A549 (cell line): ENCODE measurements around the gene KLHL29. TPM values are rescaled to one million over a fixed set of nuclear protein-coding genes. Genes with fewer than 3 reads are reported as not detected.

Experiments used
- ATAC-seq, 2 experiments: fragments of 200-7000 bp in 1 of 2; fragments of >200 bp in 1 of 2; cut with Nextera tagmentation in 1 of 2; cut with Tn5 transposase in 1 of 2; 3 replicates each; pipeline versions ENCODE4 v1.8.0 to v1.9.1; 2018 to 2020; ENCODE audit warnings: mild to moderate bottlenecking in 1 of 2, moderate library complexity in 1 of 2
- CTCF ChIA-PET: fragments of 300-600 bp; sonication (Branson Sonifier 250); formaldehyde crosslinking; extraction: SDS; loops from one replicate; lab custom pipeline; 2021; ENCODE audit warnings: antibody characterized with exemption, inconsistent platforms; lab: Yijun Ruan, JAX
- POLR2A ChIA-PET: fragments of 350-600 bp; formaldehyde crosslinking; extraction: SDS; loops from one replicate; lab custom pipeline; 2021; ENCODE audit warnings: antibody characterized with exemption, inconsistent platforms; lab: Yijun Ruan, JAX
- DNase-seq, 2 experiments: peaks; one replicate each; pipeline versions ENCODE4 v3.0.0 to v3.0.0-alpha.2; 2011 to 2016; ENCODE audit warnings: low read depth in 1 of 2, low spot score in 1 of 2
- FAIRE-seq: peaks from 2 replicates; lab custom pipeline; 2011; peaks lifted over from hg19 to GRCh38; lab: Jason Lieb, UNC
- H3K27ac ChIP-seq, 2 experiments: fragments of >200 bp; sonication (Bioruptor Twin); formaldehyde crosslinking; 3 replicates each; pipeline ENCODE4 v1.5.1; 2016 to 2017
- H3K4me1 ChIP-seq: fragments of >200 bp; sonication (Bioruptor Twin); formaldehyde crosslinking; 3 replicates; pipeline ENCODE4 v1.6.1; 2016
- H3K4me2 ChIP-seq: fragments of >200 bp; sonication (Bioruptor Twin); formaldehyde crosslinking; 3 replicates; pipeline ENCODE4 v1.6.1; 2016
- H3K4me3 ChIP-seq: fragments of >200 bp; sonication (Bioruptor Twin); formaldehyde crosslinking; 3 replicates; pipeline ENCODE4 v1.5.1; 2016
- H3K9me3 ChIP-seq: fragments of >200 bp; sonication (Bioruptor Twin); formaldehyde crosslinking; 3 replicates; pipeline ENCODE4 v1.6.1; 2016
- ATOH8 ChIP-seq: fragments of 250-450 bp; sonication (Bioruptor Pico); IDR thresholded peaks from 2 replicates; pipeline ENCODE4 v1.5.0; 2020; ENCODE audit warnings: low read depth, mild to moderate bottlenecking, moderate library complexity
- CBX2 ChIP-seq: fragments of 200-600 bp; sonication (generic); IDR thresholded peaks from 2 replicates; pipeline ENCODE4 v1.6.1; 2016; ENCODE audit warnings: low read depth, mild to moderate bottlenecking, borderline replicate concordance
- CEBPB ChIP-seq, 2 experiments: fragments of >200 bp in 1 of 2; sonication (Bioruptor Twin) in 1 of 2; formaldehyde crosslinking in 1 of 2; IDR thresholded peaks; 2 replicates each; pipeline ENCODE4 v1.6.1; 2012 to 2016
- EP300 ChIP-seq, 2 experiments: fragments of >200 bp; sonication (Bioruptor Twin); formaldehyde crosslinking; IDR thresholded peaks; 2 replicates in 1 of 2; 3 replicates in 1 of 2; pipeline ENCODE4 v1.6.1; 2016 to 2017
- ESRRA ChIP-seq: fragments of 150-350 bp; IDR thresholded peaks from 2 replicates; pipeline ENCODE4 v1.6.1; 2014; ENCODE audit warnings: mild to moderate bottlenecking, low read length, borderline replicate concordance
- FOSL2 ChIP-seq, 2 experiments: fragments of 450-650 bp in 1 of 2; fragments of >200 bp in 1 of 2; sonication (Bioruptor Twin) in 1 of 2; formaldehyde crosslinking; IDR thresholded peaks; 2 replicates each; pipeline versions ENCODE4 v1.5.0 to v1.6.1; 2016 to 2020; ENCODE audit warnings: mild to moderate bottlenecking in 1 of 2, moderate library complexity in 1 of 2
- HDAC2 ChIP-seq: fragments of 200-600 bp; sonication (generic); IDR thresholded peaks from 2 replicates; pipeline ENCODE4 v1.6.1; 2016
- HEYL ChIP-seq: fragments of 250-450 bp; sonication (Bioruptor Pico); IDR thresholded peaks from 2 replicates; pipeline ENCODE4 v1.8.0; 2021; ENCODE audit warnings: mild to moderate bottlenecking, moderate library complexity
- HMGXB4 ChIP-seq: fragments of 250-450 bp; sonication (Bioruptor Pico); IDR thresholded peaks from 2 replicates; pipeline ENCODE4 v1.5.0; 2021; ENCODE audit warnings: mild to moderate bottlenecking, moderate library complexity, borderline replicate concordance
- KDM1A ChIP-seq: fragments of 200-600 bp; sonication (generic); IDR thresholded peaks from 2 replicates; pipeline ENCODE4 v1.6.1; 2016; ENCODE audit warnings: low read depth, mild to moderate bottlenecking
- MAZ ChIP-seq: fragments of 150-350 bp; IDR thresholded peaks from 2 replicates; pipeline ENCODE4 v1.6.1; 2014; ENCODE audit warnings: antibody characterized with exemption, low read depth, low read length, borderline replicate concordance
- MYC ChIP-seq: IDR thresholded peaks from 2 replicates; pipeline ENCODE4 v1.6.1; 2012; ENCODE audit warnings: mild to moderate bottlenecking, inconsistent platforms, low read length, improper control_type of control experiment, borderline replicate concordance
- NFE2L2 ChIP-seq: fragments of 150-350 bp; conservative IDR thresholded peaks from 2 replicates; pipeline ENCODE4 v1.6.1; 2014; ENCODE audit warnings: low read length
- NPAS2 ChIP-seq: fragments of 250-450 bp; sonication (Bioruptor Pico); IDR thresholded peaks from 2 replicates; pipeline ENCODE4 v1.8.0; 2022; ENCODE audit warnings: mild to moderate bottlenecking, moderate library complexity, borderline replicate concordance
- NR3C1 ChIP-seq: fragments of >200 bp; sonication (Bioruptor Twin); formaldehyde crosslinking; IDR thresholded peaks from 3 replicates; pipeline ENCODE4 v1.6.1; 2017
- RARB ChIP-seq: fragments of 250-450 bp; sonication (Bioruptor Pico); IDR thresholded peaks from 2 replicates; pipeline ENCODE4 v1.8.0; 2021; ENCODE audit warnings: mild to moderate bottlenecking, moderate library complexity
- RCOR1 ChIP-seq: fragments of 150-350 bp; IDR thresholded peaks from 2 replicates; pipeline ENCODE4 v1.6.1; 2014; ENCODE audit warnings: antibody characterized with exemption, low read length, low read depth
- RFX5 ChIP-seq: fragments of 450-650 bp; IDR thresholded peaks from 2 replicates; pipeline ENCODE4 v1.7.1; 2014; ENCODE audit warnings: antibody characterized with exemption, mild to moderate bottlenecking, moderate library complexity
- RNF2 ChIP-seq: fragments of 200-600 bp; sonication (generic); IDR thresholded peaks from 2 replicates; pipeline ENCODE4 v1.6.1; 2016; ENCODE audit warnings: low read depth, mild to moderate bottlenecking, antibody characterized with exemption, moderate library complexity, borderline replicate concordance
- SMC3 ChIP-seq: fragments of >200 bp; sonication (Bioruptor Twin); formaldehyde crosslinking; IDR thresholded peaks from 3 replicates; pipeline ENCODE4 v1.6.1; 2018; ENCODE audit warnings: inconsistent platforms
- SREBF2 ChIP-seq: fragments of 450-650 bp; IDR thresholded peaks from 2 replicates; pipeline ENCODE4 v1.6.1; 2014; ENCODE audit warnings: mild to moderate bottlenecking, moderate library complexity
- ZFP36 ChIP-seq: fragments of 450-650 bp; IDR thresholded peaks from 2 replicates; pipeline ENCODE4 v1.6.1; 2014; ENCODE audit warnings: borderline replicate concordance; ENCODE audit not compliant: partially characterized antibody
- WGBS: methylation state at CpG from one replicate; pipeline ENCODE4 v1.1.6; 2017; ENCODE audit errors: missing lambda C conversion rate; 5-methylcytosine and 5-hydroxymethylcytosine counted together
- polyA plus RNA-seq, 4 experiments: library from polyadenylated mRNA; depleted of rRNA in 3 of 4; stranded (reverse); fragments of >200 nt; fragmentation: RNase III in 1 of 4; extraction: RNeasy Plus Mini Kit Qiagen cat#74134 plus additional on column Dnase treatment in 1 of 4; gene quantifications; 2 replicates in 3 of 4; 3 replicates in 1 of 4; pipeline ENCODE4 v1.2.3, GENCODE V29; 2011 to 2017
- TF ChIP-seq, protein P1 (sequence below): fragments of >200 bp; sonication (Bioruptor Twin); formaldehyde crosslinking; IDR thresholded peaks from 3 replicates; pipeline ENCODE4 v1.5.1; 2016
- TF ChIP-seq, protein P2 (sequence below): IDR thresholded peaks from 2 replicates; pipeline ENCODE4 v1.6.1; 2012

KLHL29 gene
- polyA plus RNA-seq, 2 of the 4 experiments (the other 2 are of a cell fraction) = 1.3 to 2.5 TPM

DNA sequence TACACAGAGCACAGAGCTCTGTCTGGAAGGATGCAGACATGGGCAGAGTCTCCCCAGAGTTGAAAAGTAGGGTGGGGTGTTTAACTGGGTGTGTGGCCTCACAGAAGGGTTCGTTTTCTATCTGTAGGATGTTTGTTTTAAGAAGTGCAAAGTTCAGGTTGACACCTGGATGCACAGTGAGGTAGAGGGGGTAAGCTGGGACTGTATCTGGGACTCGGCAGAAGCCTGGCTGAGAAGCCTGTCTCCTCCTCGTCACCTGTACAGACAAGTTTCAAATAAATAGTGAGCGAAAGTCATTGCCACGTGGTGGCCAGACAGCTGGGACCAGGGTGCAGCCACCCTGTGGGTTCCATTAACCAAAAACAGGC is 145.9 kb downstream of the KLHL29 start:
- ChIA-PET CTCF (no interaction called here), POLR2A (no interaction called here)
- no peak overlapping the region for H3K4me3 ChIP-seq
- no peak for FAIRE-seq
- 57% methylated on average over 5 of the region's 5 CpGs for WGBS
- no peak overlapping the region for H3K27ac ChIP-seq
- no peaks in the 10 kb centered on the region for H3K9me3 ChIP-seq
- no peak for ATAC-seq
- no peaks in the 10 kb centered on the region for H3K4me1 ChIP-seq
- DNase-seq = no peak
- no peak overlapping the region for H3K4me2 ChIP-seq
- no peak for TF ChIP-seq NFE2L2
- no peak for TF ChIP-seq NR3C1
- no peak for TF ChIP-seq MAZ
- TF ChIP-seq RCOR1 = no peak
- TF ChIP-seq HDAC2 = no peak
- TF ChIP-seq RARB (CRISPR knock-in tag) = no peak
- TF ChIP-seq FOSL2 (IDR thresholded peaks at IDR 0.05) = no peak
- no peak for TF ChIP-seq FOSL2 (CRISPR knock-in tag; IDR thresholded peaks at IDR 0.05)
- TF ChIP-seq CEBPB (IDR thresholded peaks at IDR 0.05) = no peak
- TF ChIP-seq MYC = no peak
- TF ChIP-seq, protein P1, sequence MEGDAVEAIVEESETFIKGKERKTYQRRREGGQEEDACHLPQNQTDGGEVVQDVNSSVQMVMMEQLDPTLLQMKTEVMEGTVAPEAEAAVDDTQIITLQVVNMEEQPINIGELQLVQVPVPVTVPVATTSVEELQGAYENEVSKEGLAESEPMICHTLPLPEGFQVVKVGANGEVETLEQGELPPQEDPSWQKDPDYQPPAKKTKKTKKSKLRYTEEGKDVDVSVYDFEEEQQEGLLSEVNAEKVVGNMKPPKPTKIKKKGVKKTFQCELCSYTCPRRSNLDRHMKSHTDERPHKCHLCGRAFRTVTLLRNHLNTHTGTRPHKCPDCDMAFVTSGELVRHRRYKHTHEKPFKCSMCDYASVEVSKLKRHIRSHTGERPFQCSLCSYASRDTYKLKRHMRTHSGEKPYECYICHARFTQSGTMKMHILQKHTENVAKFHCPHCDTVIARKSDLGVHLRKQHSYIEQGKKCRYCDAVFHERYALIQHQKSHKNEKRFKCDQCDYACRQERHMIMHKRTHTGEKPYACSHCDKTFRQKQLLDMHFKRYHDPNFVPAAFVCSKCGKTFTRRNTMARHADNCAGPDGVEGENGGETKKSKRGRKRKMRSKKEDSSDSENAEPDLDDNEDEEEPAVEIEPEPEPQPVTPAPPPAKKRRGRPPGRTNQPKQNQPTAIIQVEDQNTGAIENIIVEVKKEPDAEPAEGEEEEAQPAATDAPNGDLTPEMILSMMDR = no peak
- no peak for TF ChIP-seq SREBF2
- no peak for TF ChIP-seq ATOH8 (CRISPR knock-in tag)

DNA sequence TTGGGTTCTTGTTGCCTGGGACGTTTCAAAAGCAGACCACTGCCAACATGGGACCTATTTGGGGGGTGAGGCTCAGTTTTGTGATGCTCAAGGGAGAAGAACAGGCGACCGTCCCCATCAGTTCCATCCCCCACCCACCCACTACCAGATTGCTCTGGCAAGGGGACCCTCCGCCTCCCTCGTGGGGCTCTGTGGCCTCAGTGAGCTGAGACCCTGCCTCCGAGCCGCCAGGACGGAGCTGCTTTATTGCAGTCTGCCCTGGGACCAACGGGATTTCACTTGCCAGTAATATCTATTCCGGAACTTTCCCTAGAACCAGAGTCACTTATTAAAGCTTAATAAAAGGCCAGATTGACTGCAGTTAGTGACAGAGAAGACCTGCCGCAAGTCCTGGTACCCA is 146.3 kb downstream of the KLHL29 start:
- CTCF ChIA-PET = interaction anchor here (0.7 kb wide), 1 partner anchor 13 kb away, joined by 3 read pairs; no protein-coding TSS in a partner anchor
- Histone ChIP-seq H3K27ac (no peak overlapping the region), H3K4me1 (no peaks in the 10 kb centered on the region), H3K4me2 (no peak overlapping the region), H3K9me3 (no peaks in the 10 kb centered on the region), H3K4me3 (no peak overlapping the region)
- WGBS = 83% methylated on average over 11 of the region's 11 CpGs
- TF ChIP-seq HEYL (CRISPR knock-in tag) (no peak), SREBF2 (no peak), SMC3 (no peak), ESRRA (no peak)
- ATAC-seq (no peak), DNase-seq (no peak), FAIRE-seq (no peak)
- POLR2A ChIA-PET = no interaction called here

DNA sequence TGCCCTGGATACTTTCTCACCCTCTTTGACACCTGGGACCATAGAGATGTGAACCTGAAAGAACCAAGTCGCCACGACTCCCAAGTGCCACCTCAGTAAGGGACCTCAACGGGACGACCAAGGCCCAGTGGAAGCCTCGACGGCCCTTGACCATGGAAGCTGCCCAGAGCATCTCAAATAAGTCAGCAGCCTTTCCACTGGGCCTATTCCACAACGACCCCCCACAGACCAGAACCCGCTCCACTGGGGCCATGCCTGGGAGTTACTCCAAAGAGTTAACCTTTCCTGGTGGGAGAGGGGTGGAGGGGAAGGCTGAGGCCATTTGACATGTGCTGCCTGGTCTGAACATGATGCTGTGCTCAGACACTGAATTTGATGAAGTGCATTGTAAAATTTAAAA is 146.9 kb downstream of the KLHL29 start:
- ChIA-PET POLR2A (no interaction called here), CTCF (interaction anchor here (0.7 kb wide), 1 partner anchor 13 kb away, joined by 3 read pairs; no protein-coding TSS in a partner anchor)
- 71% methylated on average over 8 of the region's 8 CpGs for WGBS
- DNase-seq = no peak
- Histone ChIP-seq H3K4me3 (no peak overlapping the region), H3K4me2 (no peak overlapping the region), H3K27ac (no peak overlapping the region), H3K9me3 (no peaks in the 10 kb centered on the region), H3K4me1 (no peaks in the 10 kb centered on the region)
- no peak for ATAC-seq
- TF ChIP-seq, protein P2, sequence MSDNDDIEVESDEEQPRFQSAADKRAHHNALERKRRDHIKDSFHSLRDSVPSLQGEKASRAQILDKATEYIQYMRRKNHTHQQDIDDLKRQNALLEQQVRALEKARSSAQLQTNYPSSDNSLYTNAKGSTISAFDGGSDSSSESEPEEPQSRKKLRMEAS = no peak
- no peak for FAIRE-seq

GRCh38 chr2:23532391-23533337 is 147.7 kb downstream of the KLHL29 start:
- 77% methylated on average over 23 of the region's 23 CpGs for WGBS
- CTCF ChIA-PET = interaction anchor here (1.0 to 1.2 kb wide), 2 partner anchors 9 to 26 kb away, joined by 4 read pairs; no protein-coding TSS in a partner anchor
- DNase-seq (no peak), ATAC-seq (peak in 1 of 2 experiments; percentile 18; a peak in 1 of 6 replicates), FAIRE-seq (no peak)
- Histone ChIP-seq H3K9me3 (no peaks in the 10 kb centered on the region), H3K4me3 (no peak overlapping the region), H3K4me1 (no peaks in the 10 kb centered on the region), H3K4me2 (no peak overlapping the region), H3K27ac (no peak overlapping the region)
- POLR2A ChIA-PET = no interaction called here
- no peak for TF ChIP-seq CEBPB (IDR thresholded peaks at IDR 0.05)
- TF ChIP-seq EP300 (IDR thresholded peaks at IDR 0.05) = no peak
- TF ChIP-seq RARB (CRISPR knock-in tag) = no peak
- TF ChIP-seq RFX5 = no peak
- no peak for TF ChIP-seq CBX2
- TF ChIP-seq, protein P2 = no peak
- no peak for TF ChIP-seq ZFP36
- TF ChIP-seq KDM1A = no peak
- TF ChIP-seq NPAS2 (CRISPR knock-in tag) = no peak
- no peak for TF ChIP-seq HMGXB4 (CRISPR knock-in tag)
- TF ChIP-seq NR3C1 = no peak
- no peak for TF ChIP-seq MAZ
- TF ChIP-seq RNF2 = no peak
